Measurements from ENCODE around the gene C2CD2.

Gene C2CD2

DNA sequence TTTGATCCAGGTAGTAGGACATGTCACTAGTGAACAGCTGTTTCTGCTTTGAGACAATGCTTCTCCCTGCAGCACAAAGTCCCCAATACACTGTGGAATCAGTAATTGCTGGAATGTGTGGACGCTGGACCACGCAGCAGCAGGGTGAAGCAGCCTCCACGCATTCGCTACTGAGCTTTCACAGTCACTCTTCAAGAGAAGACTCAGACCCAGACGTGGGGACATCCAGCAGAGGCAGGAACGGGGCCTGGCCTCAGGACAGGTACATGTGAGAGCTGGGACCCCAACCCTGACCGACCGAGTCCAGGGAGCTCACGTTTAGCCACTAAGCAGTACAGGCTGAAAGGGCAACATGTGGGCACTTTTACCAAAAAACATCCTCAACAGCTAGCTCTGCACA lies 40.6 kb downstream of the C2CD2 start:
- TF ChIP-seq FOXP2 (optimal IDR thresholded peaks at IDR 0.05; ENCODE audit: borderline replicate concordance, extremely low read depth, extremely low read length, insufficient read depth) (no peak), POLR2AphosphoS5 (IDR thresholded peaks at IDR 0.05; ENCODE audit: low read depth, low read length) (no peak), TAF1 (IDR thresholded peaks at IDR 0.05; ENCODE audit: borderline replicate concordance, insufficient read depth, low read length) (no peak), SIN3A (IDR thresholded peaks at IDR 0.05; ENCODE audit: borderline replicate concordance, insufficient read depth, low read length) (no peak)
- TF ChIP-seq, protein P1, sequence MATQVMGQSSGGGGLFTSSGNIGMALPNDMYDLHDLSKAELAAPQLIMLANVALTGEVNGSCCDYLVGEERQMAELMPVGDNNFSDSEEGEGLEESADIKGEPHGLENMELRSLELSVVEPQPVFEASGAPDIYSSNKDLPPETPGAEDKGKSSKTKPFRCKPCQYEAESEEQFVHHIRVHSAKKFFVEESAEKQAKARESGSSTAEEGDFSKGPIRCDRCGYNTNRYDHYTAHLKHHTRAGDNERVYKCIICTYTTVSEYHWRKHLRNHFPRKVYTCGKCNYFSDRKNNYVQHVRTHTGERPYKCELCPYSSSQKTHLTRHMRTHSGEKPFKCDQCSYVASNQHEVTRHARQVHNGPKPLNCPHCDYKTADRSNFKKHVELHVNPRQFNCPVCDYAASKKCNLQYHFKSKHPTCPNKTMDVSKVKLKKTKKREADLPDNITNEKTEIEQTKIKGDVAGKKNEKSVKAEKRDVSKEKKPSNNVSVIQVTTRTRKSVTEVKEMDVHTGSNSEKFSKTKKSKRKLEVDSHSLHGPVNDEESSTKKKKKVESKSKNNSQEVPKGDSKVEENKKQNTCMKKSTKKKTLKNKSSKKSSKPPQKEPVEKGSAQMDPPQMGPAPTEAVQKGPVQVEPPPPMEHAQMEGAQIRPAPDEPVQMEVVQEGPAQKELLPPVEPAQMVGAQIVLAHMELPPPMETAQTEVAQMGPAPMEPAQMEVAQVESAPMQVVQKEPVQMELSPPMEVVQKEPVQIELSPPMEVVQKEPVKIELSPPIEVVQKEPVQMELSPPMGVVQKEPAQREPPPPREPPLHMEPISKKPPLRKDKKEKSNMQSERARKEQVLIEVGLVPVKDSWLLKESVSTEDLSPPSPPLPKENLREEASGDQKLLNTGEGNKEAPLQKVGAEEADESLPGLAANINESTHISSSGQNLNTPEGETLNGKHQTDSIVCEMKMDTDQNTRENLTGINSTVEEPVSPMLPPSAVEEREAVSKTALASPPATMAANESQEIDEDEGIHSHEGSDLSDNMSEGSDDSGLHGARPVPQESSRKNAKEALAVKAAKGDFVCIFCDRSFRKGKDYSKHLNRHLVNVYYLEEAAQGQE (IDR thresholded peaks at IDR 0.05; ENCODE audit: insufficient read depth in 1 of 2, low read depth in 2 of 2, low read length in 2 of 2): no peak

DNA sequence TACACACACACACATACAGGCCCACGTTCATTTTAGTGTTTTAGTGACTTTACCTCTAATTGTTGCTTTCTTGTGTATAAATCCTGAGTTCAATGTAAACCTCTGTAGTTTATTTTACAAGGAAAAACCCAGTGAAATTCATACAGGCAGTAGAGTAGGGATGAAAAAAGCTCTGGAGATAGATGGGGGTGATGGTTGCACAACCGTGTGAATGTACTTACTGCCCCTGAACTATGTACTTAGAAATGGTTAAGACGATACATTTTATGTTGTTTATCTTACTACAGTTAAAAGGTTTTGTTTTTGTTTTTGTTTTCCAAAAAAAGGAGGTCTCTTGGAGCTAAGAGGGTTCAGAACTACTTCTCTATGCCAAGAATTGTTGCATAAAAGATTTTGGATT lies 45.0 kb downstream of the C2CD2 start:
- TF ChIP-seq FOXP2 (optimal IDR thresholded peaks at IDR 0.05; ENCODE audit: borderline replicate concordance, extremely low read depth, extremely low read length, insufficient read depth) (no peak), SIN3A (IDR thresholded peaks at IDR 0.05; ENCODE audit: borderline replicate concordance, insufficient read depth, low read length) (no peak), POLR2AphosphoS5 (IDR thresholded peaks at IDR 0.05; ENCODE audit: low read depth, low read length) (no peak), TAF1 (IDR thresholded peaks at IDR 0.05; ENCODE audit: borderline replicate concordance, insufficient read depth, low read length) (no peak)
- TF ChIP-seq, protein P1 (IDR thresholded peaks at IDR 0.05; ENCODE audit: insufficient read depth in 1 of 2, low read depth in 2 of 2, low read length in 2 of 2): no peak

DNA sequence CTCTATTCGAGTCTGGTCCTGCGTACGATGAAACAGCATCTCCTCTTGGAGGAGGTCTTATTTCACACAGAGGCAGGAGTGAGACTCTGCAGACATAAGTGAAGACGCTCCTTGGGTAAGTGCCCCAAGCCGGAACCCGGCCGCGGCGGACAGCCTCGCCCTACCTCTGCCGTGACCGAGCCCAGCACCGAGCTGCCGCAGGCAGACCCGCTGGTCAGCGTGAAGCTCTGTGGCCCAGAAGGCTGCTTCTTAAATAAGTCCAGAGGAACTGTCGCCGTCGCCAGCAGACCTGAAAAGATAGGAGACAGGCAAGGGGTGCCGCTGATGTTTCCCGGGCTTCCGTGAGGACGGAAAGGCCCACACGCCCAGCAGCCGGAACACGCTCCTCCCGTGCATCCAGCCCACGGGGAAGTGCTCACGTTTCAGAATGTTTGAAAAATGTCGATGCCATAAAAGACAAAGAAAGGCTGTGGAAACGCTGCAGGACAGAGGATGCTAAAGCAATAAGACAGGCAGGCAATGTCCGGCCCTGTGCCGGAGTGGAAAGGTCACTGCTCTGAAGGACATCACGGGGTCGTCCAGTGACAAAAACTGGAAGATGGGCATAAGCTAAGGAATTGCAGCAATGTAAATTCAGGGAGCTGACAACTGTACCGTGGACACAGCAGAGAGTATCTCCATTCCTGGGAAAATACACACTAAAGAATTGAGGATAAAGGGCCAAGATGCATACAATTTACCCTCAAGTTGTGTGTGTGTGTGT lies 46.1 kb downstream of the C2CD2 start:
- TF ChIP-seq POLR2AphosphoS5 (IDR thresholded peaks at IDR 0.05; ENCODE audit: low read depth, low read length) (no peak), SIN3A (IDR thresholded peaks at IDR 0.05; ENCODE audit: borderline replicate concordance, insufficient read depth, low read length) (no peak), TAF1 (IDR thresholded peaks at IDR 0.05; ENCODE audit: borderline replicate concordance, insufficient read depth, low read length) (no peak), FOXP2 (optimal IDR thresholded peaks at IDR 0.05; ENCODE audit: borderline replicate concordance, extremely low read depth, extremely low read length, insufficient read depth) (no peak)
- TF ChIP-seq, protein P1 (IDR thresholded peaks at IDR 0.05; ENCODE audit: insufficient read depth in 1 of 2, low read depth in 2 of 2, low read length in 2 of 2): no peak

- no peak for TF ChIP-seq SIN3A (IDR thresholded peaks at IDR 0.05; ENCODE audit: borderline replicate concordance, insufficient read depth, low read length)
- no peak for TF ChIP-seq FOXP2 (optimal IDR thresholded peaks at IDR 0.05; ENCODE audit: borderline replicate concordance, extremely low read depth, extremely low read length, insufficient read depth)
- TF ChIP-seq, protein P1 (IDR thresholded peaks at IDR 0.05; ENCODE audit: insufficient read depth in 1 of 2, low read depth in 2 of 2, low read length in 2 of 2): no peak
- TF ChIP-seq POLR2AphosphoS5 (IDR thresholded peaks at IDR 0.05; ENCODE audit: low read depth, low read length): no peak
- no peak for TF ChIP-seq TAF1 (IDR thresholded peaks at IDR 0.05; ENCODE audit: borderline replicate concordance, insufficient read depth, low read length)
Observed at GRCh38 chr21:41906770-41907169, 47.0 kb downstream of the C2CD2 start.

Measured in PFSK-1 (cell line).